ENCODE results near the gene ARFGAP2. TPM values are rescaled to one million over a fixed set of nuclear protein-coding genes. Genes with fewer than 3 reads are reported as not detected.

The ARFGAP2 gene
- total and polyA plus RNA-seq, 2 donors (not counting 3 experiments of a cell fraction or from before 2014, with no cell fraction given) = 78.9 to 108 TPM

GRCh38 chr11:47165253-47165840, 11.3 kb downstream of the ARFGAP2 start:
- ChIA-PET CTCF (interaction anchor here (1.5 to 4.5 kb wide), 2 partner anchors 12 to 15 kb away, joined by 3 to 36 read pairs; no protein-coding TSS in a partner anchor), POLR2A (no interaction called here)
- Histone ChIP-seq H3K9me1 (replicated peaks; ENCODE audit: control insufficient read depth, extremely low read depth, insufficient read depth, low read length) (no peaks in the 10 kb centered on the region), H3K79me2 (ENCODE audit: control insufficient read depth, insufficient read depth, low read length) (peaks cover 4% of the 10 kb centered on the region), H2AFZ (ENCODE audit: low read depth, low read length) (no peak overlapping the region), H3K27me3 (ENCODE audit: control insufficient read depth in 2 of 2, insufficient read depth in 2 of 2, low read length in 2 of 2) (no peaks in the 10 kb centered on the region), H3K27ac (ENCODE audit: insufficient read depth, low read depth, low read length) (no peak overlapping the region), H3K9me3 (replicated peaks; ENCODE audit: control insufficient read depth, insufficient read depth, low read length) (no peaks in the 10 kb centered on the region), H3K4me2 (ENCODE audit: insufficient read depth, low read length) (no peak overlapping the region), H3K4me1 (ENCODE audit: control insufficient read depth, extremely low read depth, insufficient read depth, low read length) (no peaks in the 10 kb centered on the region), H4K20me1 (replicated peaks; ENCODE audit: control insufficient read depth, extremely low read depth, insufficient read depth, low read length) (no peaks in the 10 kb centered on the region), H3K36me3 (ENCODE audit: control insufficient read depth in 2 of 2, extremely low read depth in 1 of 2, insufficient read depth in 2 of 2, low read length in 2 of 2) (peaks cover 11 to 47% of the 10 kb centered on the region in 2 experiments), H3K9ac (replicated peaks; ENCODE audit: extremely low read depth, insufficient read depth, low read length) (no peak overlapping the region), H3K4me3 (replicated peaks in 1 of 3; ENCODE audit: insufficient read depth in 1 of 3, low read depth in 1 of 3, low read length in 3 of 3) (no peak overlapping the region)
- intact Hi-C loops (cut with micrococcal nuclease) = no loop called here
- DNase-seq (ENCODE audit: low read depth, low spot score) (no peak), FAIRE-seq (no peak)
- dilution Hi-C loops (cut with MboI; ENCODE audit: extremely low pct_ligation_motif_present, low sequenced_read_pairs) = no loop called here
- TF ChIP-seq, protein P1, sequence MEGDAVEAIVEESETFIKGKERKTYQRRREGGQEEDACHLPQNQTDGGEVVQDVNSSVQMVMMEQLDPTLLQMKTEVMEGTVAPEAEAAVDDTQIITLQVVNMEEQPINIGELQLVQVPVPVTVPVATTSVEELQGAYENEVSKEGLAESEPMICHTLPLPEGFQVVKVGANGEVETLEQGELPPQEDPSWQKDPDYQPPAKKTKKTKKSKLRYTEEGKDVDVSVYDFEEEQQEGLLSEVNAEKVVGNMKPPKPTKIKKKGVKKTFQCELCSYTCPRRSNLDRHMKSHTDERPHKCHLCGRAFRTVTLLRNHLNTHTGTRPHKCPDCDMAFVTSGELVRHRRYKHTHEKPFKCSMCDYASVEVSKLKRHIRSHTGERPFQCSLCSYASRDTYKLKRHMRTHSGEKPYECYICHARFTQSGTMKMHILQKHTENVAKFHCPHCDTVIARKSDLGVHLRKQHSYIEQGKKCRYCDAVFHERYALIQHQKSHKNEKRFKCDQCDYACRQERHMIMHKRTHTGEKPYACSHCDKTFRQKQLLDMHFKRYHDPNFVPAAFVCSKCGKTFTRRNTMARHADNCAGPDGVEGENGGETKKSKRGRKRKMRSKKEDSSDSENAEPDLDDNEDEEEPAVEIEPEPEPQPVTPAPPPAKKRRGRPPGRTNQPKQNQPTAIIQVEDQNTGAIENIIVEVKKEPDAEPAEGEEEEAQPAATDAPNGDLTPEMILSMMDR (IDR thresholded peaks at IDR 0.05; ENCODE audit: extremely low read depth in 1 of 2, insufficient read depth in 1 of 2, low read depth in 1 of 2, low read length in 2 of 2) = no peak
- TF ChIP-seq POLR2A (IDR thresholded peaks at IDR 0.05; ENCODE audit: low read depth, low read length) (no peak), FOS (IDR thresholded peaks at IDR 0.05; ENCODE audit: borderline replicate concordance, insufficient read depth, low read length) (no peak), POLR2AphosphoS5 (IDR thresholded peaks at IDR 0.05; ENCODE audit: insufficient read depth, low read depth, low read length) (no peak), GATA2 (IDR thresholded peaks at IDR 0.05; ENCODE audit: insufficient read depth, insufficient read length, low read depth, low read length) (no peak), MYC (IDR thresholded peaks at IDR 0.05; ENCODE audit: low read depth, low read length) (no peak), JUN (IDR thresholded peaks at IDR 0.05; ENCODE audit: borderline replicate concordance, insufficient read depth, insufficient read length, low read depth) (no peak), EZH2 (IDR thresholded peaks at IDR 0.05; ENCODE audit: borderline replicate concordance, low read depth, low read length, severe bottlenecking) (no peak)
- TF ChIP-seq, protein P2, sequence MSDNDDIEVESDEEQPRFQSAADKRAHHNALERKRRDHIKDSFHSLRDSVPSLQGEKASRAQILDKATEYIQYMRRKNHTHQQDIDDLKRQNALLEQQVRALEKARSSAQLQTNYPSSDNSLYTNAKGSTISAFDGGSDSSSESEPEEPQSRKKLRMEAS (IDR thresholded peaks at IDR 0.05; ENCODE audit: insufficient read depth, insufficient read length) = no peak
- BruUV-seq (replicated peaks) = no TSS peak
